HG02571 (cell line): ENCODE measurements around the gene MMRN1.

Experiments
- ATAC-seq: cut with Tn5 transposase; IDR thresholded peaks from one replicate; pipeline ENCODE4 v1.9.1; 2021; ENCODE audit warnings: mild to moderate bottlenecking, moderate library complexity; ENCODE audit not compliant: unreplicated experiment

The MMRN1 gene

GRCh38 chr4:89997171-89997704, 102.6 kb downstream of the MMRN1 start:
- ATAC-seq: no peak

- no peak for ATAC-seq
Measured at GRCh38 chr4:89998469-89999011, 103.9 kb downstream of the MMRN1 start.

GRCh38 chr4:90001023-90001422, 106.4 kb downstream of the MMRN1 start:
- ATAC-seq: no peak

GRCh38 chr4:90002441-90003062, 107.9 kb downstream of the MMRN1 start:
- ATAC-seq: no peak
